GM18507 (cell line): Measurements from ENCODE around the gene KCNS1.
"Not testable (repeated sequence)": the region's sequence is repeated elsewhere in the genome, so short reads cannot be mapped to it uniquely, and the experiment has no call there.

Source experiments
- DNase-seq: peaks from one replicate; pipeline ENCODE4 v3.0.0; 2011; ENCODE audit warnings: low read depth; ENCODE audit not compliant: insufficient read length; ENCODE audit errors: extremely low spot score
- FAIRE-seq: peaks from 2 replicates; lab custom pipeline; 2011; peaks lifted over from hg19 to GRCh38; lab: Jason Lieb, UNC

The KCNS1 gene, protein sequence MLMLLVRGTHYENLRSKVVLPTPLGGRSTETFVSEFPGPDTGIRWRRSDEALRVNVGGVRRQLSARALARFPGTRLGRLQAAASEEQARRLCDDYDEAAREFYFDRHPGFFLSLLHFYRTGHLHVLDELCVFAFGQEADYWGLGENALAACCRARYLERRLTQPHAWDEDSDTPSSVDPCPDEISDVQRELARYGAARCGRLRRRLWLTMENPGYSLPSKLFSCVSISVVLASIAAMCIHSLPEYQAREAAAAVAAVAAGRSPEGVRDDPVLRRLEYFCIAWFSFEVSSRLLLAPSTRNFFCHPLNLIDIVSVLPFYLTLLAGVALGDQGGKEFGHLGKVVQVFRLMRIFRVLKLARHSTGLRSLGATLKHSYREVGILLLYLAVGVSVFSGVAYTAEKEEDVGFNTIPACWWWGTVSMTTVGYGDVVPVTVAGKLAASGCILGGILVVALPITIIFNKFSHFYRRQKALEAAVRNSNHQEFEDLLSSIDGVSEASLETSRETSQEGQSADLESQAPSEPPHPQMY

DNA sequence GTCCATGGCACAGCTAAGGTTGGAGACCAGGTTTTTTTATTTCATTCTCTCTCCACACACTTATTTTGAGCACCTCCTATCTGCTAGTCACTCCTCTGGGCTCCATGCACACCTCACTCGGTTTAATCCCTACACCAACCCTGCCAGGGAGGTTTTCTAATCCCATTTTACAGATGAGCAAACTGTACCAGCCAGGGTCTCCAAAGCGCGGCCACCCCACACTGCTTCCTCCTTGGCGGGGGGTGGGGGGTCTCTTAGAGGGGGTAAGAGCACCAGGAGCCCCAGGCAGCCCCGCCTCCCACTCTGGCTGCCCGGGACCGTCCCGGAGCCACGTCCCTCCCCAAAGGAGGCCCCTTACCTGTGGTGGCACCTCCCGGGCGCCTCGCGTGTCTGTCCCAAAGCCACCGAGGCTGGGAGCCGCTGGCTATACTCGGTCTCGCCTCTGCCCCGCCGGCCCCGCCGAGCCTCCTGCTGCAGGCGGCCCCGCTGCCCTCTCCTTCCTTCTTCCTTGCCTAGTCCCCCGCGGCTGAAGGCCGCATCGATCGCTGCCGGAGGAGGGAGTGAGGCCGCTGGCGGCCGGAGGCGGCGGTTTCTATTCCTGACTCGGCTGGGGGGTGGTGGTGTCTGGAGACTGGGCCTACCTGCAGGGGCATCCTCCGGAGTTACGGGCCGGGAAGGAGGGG, at the start of gene KCNS1:
Gene KCNS1, minus strand, starts transcription at position 565 of the 683 bp plus-strand sequence. CDS start 1,891 bp downstream, outside the sequence.
- FAIRE-seq, result no peak

GRCh38 chr20:45149062-45149461, 48.1 kb upstream of the KCNS1 start:
- DNase-seq (no peak), FAIRE-seq (no peak)

More for the DNA sequence above, at the start of gene KCNS1:
- DNase-seq, result no peak

GRCh38 chr20:45140836-45141235, 39.9 kb upstream of the KCNS1 start:
- DNase-seq, result no peak
- FAIRE-seq, result no peak

GRCh38 chr20:45139733-45140375, 38.9 kb upstream of the KCNS1 start:
- FAIRE-seq, DNase-seq: not testable (repeated sequence)

- DNase-seq, result peak; percentile 12
- no peak for FAIRE-seq
These were observed 37.8 kb upstream of the KCNS1 start for GRCh38 chr20:45138561-45139300.

- FAIRE-seq (no peak), DNase-seq (no peak)
These were observed 36.0 kb upstream of the KCNS1 start for GRCh38 chr20:45136911-45137310.

DNA sequence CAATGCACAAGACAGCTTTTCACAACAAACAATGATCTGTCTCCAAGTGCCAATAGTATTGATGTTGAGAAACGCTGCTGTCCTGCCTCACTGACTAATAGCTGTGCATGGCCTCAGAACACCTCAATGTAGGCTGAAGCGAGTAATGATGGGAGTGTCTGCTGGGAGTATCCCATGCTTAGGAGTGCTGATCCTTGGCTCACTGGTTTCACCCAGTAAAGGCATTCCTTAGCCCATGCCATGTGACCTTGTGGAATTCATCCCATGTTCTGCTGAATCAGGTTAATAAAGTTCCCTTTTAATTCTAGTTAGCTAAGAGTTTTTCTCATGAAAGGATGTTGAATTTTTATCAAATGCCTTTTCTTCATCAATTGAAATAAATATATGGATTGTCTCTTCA, 27.2 kb upstream of the KCNS1 start:
- DNase-seq, result no peak
- no peak for FAIRE-seq

- FAIRE-seq (no peak), DNase-seq (no peak)
These were observed 23.4 kb upstream of the KCNS1 start, which contains the start of gene WFDC12 for GRCh38 chr20:45124365-45124764. WFDC12 (minus strand) TSS chr20:45124465; CDS start chr20:45124447, 18 bp downstream.

DNA sequence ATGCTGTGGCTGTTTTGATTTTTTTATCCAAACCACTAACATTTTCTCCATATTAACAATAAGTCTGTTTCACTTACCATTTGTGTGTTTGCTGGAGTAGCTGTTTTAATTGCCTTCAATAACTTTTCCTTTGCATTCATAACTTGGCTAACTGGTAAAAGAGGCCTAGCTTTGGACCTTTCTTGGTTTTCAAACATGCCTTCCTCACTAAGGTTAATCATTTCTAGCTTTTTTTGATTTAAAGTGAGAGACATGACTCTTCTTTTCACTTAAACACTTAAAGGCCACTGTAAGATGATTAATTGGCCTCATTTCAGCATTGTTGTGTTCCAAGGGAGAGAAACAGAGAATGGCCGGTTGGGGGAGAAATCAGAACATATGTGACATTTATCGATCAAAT, 20.5 kb upstream of the KCNS1 start:
- FAIRE-seq, result no peak
- DNase-seq, result no peak

- no peak for FAIRE-seq
- DNase-seq, result no peak
These were observed 18.8 kb upstream of the KCNS1 start for GRCh38 chr20:45119556-45120266.

GRCh38 chr20:45118028-45118427, 17.1 kb upstream of the KCNS1 start:
- no peak for FAIRE-seq
- DNase-seq, result no peak

DNA sequence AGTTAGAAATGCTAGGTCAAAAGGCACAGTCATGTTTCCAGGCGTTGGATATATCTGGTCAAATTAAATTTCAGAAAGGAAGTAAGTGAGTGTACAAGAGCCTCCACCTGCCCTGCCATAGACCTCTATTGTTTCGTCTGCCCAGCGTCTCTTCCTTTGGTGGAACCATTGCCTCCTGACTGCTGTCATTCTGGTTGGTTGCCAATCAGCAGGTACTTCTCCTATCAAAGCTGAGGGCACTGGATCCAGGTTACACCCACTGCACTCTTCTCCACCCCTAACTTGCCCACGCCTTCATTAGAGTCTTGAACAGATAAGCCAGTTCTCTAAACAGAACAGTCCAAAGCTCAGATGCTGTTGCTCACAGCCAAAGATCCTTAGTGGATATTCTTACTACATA, 16.7 kb upstream of the KCNS1 start:
- no peak for FAIRE-seq
- DNase-seq, result no peak

DNA sequence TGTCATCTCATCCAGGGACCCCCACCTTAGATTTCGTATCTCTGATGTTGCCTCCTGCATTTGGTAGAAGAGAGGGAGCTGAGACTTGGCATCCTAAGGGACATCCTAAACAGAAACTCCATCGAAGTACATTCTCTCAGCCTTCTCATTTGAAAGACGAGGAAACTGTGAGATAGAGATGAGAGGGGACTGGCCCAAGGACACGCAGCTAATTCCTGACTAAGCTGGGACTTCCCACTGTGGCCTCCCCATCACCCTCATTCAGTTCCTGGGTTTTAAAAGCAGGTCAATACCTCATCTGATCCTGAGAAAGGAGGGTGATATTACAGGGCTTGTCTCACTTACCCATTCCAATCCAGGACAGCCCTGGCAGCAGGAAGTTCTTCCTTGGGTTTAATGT, 14.9 kb upstream of the KCNS1 start:
- FAIRE-seq (no peak), DNase-seq (no peak)

- DNase-seq, result no peak
- no peak for FAIRE-seq
These were observed 14.5 kb upstream of the KCNS1 start for GRCh38 chr20:45115386-45115774.

DNA sequence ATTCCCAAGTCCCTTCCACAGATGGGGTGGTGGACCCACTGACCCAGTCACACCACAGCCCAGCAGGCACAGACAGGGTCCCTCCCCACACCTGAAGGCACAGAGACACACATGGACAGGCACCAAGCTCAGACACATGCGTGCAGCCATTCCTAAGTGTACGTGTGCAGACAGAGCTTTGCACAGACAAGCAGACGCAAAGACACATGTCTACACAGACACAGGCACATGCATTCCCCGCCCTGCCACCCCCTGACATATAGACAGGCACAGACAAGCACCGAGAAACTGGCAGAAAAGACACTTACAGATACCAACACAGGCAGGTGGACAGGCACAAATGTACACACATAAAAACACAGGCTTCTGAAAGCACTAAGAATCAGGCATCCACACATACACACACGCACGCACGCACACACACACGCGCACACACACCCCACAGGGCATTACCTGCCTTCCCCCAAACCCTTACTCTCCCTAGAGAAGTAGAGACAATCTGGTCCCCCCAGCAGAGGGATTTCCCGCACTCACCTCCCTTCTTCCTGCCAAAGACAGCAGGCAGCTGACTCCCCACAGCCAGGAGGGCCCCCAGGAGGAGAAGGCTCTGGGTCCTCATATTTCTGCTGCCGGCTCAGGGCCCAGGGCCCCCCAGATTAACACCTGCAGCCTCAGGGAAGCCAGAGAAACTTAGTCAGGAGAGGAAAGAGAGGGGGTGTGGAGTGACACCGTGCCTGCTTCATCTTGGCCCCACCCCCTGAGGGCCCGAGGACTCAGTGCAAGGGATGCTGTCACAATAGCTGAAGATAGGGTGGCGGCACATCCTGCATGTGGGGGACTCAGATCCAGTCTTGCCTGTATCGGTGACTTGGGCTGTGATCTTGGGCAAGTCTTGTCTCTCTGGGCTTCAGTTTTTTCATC, 13.8 kb upstream of the KCNS1 start, which contains the start of gene WFDC5:
Gene WFDC5, minus strand, starts transcription at position 710 of the 921 bp plus-strand sequence. Its CDS starts 91 bp downstream, at position 619.
- FAIRE-seq, result no peak
- DNase-seq, result no peak

GRCh38 chr20:45113865-45114264, 12.9 kb upstream of the KCNS1 start:
- no peak for FAIRE-seq
- no peak for DNase-seq

GRCh38 chr20:45112754-45113153, 11.8 kb upstream of the KCNS1 start:
- DNase-seq (no peak), FAIRE-seq (no peak)
